Activated naive CD8-positive, alpha-beta T cell treated with anti-CD3 and anti-CD28 coated beads, Interleukin-2, amount 50 U/mL, for 16 hours (primary cell): ENCODE measurements around the gene KLHL24.
A peak's percentile ranks its signal among the peaks of the same experiment; 100 is the strongest.
"Not testable (repeated sequence)": the region's sequence is repeated elsewhere in the genome, so short reads cannot be mapped to it uniquely, and the experiment has no call there.

ENCODE experiments used
- DNase-seq: peaks from one replicate; pipeline ENCODE4 v3.0.0-alpha.2; 2020; ENCODE audit warnings: low read depth, low spot score

KLHL24 gene

DNA sequence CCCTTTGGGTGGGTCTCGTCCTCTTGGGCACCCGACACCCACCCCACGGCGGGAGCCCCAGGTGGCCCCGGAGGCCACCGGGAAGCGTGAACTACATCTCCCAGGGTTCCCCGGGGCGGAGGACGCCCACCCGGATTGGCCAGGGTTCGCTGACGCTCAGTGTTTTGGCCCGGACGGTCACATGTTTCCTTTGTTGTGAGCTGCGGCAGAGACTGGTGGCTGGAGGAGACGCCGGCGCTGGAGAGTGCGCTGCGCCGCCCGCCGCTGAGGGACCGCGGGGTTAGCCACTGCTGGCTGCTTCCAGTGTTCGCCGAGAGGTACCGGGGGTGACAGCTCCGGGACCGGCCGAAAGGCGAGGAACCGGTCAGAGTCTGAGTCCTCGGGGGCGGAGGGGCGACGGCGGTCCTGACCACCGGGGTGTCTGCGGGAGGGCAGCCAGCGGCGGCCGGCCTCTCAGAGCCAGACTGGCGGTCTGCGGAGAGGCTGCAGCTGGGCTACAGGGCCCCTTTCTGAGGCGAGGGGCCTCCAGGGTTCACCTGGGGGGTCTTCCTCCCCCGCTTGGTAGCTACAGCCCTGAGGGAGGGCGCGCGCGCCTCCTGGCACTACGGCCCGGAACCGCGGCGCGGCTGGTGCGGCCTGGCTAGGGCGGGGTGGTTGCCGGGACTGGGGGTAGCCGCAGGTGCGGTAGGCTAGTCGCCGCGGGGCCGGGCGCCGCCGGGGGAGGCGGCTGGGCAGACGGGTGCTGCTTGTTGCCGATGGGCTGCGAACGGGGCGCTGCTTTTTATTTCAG is at the start of gene KLHL24:
Gene KLHL24, plus strand, starts transcription at position 193 of the 790 bp plus-strand sequence. CDS start 14,734 bp downstream, outside the sequence.
- peak; percentile 79 for DNase-seq

DNA sequence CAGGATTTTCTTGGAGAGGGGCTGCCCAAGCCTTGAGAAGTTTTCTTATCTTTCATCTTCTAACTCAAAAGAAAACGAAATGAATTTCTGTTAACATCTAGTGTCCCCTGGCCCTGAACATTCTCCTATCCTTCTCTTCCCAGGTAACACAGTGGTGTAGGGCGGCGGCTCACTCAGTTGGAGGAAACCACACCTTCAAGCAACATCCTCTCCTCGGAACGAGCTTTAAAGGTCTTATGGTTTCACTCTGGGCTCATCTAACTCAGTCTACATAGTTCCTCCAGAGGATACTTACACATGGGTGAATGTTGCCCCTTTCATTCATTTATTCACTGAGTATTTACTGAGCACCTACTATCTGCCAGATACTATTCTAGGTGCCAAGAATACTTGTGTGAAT is 48.9 kb upstream of the KLHL24 start:
- no peak for DNase-seq

GRCh38 chr3:183587336-183587735 is 48.1 kb upstream of the KLHL24 start:
- DNase-seq = no peak

DNA sequence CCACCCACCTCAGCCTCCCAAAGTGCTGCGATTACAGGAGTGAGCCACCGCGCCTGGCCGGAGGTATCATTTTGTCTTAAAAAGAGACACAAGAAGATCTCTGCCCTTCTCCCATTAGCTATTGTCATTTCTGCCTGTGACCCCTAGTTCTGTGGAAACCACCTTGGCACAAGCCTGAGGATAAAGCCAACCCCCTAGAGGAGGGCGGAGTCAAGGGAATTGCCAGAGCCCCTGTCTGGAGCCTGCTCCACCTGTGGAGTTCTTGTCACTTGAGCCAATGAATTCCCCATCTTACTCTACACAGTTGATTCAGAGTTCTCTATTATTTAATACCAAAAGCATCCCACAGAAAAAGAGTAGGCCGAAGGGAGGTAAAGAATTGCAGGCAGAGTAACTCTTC is 45.0 kb upstream of the KLHL24 start:
- no peak for DNase-seq

DNA sequence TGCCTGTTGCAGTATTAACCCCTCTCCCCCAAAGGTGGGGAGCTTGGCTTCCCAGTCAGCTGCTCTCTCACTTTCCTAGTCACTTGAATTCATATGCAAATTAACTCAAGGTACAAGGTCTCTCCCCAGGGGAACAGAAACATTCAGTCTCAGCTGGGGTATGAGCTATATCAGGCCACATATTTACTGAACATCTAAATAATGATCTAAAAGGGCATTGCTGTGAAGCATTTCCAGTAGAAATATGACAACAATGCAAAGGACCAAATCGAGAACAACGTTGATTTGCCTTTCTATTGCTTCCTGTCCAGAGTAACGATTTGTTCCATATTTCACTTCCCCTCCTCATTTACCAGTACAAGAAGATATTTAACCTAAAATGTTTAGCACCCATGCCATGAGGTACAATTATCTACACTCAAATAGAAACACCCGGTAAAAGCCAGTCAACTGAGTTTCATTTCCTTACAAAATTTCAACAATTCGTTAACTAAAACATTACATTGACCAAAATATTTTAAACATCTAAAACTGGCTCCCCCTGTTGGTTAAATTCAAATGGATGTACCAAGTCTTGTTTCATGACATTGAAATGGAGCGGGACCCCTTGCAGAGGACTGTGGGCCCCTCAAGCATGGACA is 43.4 kb upstream of the KLHL24 start:
- no peak for DNase-seq

- DNase-seq = no peak
Measured at GRCh38 chr3:183592821-183593220, 42.6 kb upstream of the KLHL24 start.

GRCh38 chr3:183594636-183595035 is 40.8 kb upstream of the KLHL24 start:
- DNase-seq = no peak

- no peak for DNase-seq
Measured at GRCh38 chr3:183597959-183598358, 37.5 kb upstream of the KLHL24 start.

GRCh38 chr3:183611326-183611725 is 24.1 kb upstream of the KLHL24 start:
- not testable (repeated sequence) for DNase-seq

DNA sequence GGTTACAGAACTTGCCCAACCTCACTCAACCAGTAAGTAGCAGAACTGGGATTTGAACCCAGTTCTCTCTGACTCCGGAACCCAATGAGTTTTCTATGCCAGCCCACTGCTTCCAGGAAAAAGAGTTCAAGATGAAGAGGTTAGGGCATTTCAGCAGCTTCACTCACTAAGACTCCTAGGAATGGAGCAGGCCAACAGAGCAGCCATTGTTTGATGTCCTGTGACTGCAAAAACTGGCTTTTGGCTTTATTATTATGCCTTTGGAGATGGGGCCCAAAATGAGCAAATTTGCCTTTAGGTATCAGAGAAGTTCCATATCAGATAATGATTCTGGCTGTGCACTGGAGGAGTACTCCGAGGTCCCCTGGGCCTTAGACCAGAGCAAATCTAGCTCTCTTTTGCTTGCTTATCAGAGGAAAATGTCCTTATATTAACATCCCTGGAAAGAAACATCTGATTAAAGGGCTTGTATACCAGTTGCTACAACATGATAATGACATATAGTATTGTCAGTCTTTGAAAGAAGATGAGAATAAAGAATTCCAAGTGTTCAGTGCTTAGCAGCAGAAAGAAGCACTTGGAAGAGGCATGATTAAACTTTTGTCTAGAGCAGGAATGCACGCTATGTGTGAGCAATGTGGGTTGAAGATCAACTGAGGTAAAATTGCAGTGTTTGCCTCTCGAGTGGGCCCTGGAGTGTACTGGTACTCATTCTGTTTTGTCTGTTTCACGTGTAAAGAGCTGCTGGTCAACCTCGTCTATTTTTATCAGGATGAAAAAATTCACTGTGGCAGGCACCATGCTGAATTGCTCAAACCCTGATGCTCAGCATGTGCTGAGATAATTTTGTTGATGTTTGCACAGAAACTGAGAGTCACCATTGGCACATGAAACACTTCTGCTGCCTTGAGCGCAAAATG is 21.8 kb upstream of the KLHL24 start:
- DNase-seq = no peak

GRCh38 chr3:183618542-183618941 is 16.9 kb upstream of the KLHL24 start:
- DNase-seq = no peak

DNA sequence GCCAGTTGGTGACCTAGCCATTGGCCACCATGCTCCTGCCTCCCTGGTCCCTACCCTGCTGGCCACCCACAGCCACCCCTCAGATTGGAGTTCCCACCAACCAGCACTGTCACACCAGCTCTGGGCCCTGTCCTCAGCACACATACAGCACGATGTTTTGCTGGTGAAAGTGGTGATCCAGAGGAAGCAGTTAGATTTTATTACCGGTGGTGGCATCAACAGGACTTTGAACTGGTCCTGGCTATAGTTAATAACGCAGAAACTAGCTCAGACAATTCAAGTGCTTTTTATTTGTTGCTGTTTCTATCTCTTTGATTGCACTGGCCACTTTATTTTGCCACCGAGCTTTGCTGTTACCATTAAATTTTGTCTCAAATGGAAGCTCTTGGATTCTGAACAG is 16.4 kb upstream of the KLHL24 start:
- DNase-seq = no peak

DNA sequence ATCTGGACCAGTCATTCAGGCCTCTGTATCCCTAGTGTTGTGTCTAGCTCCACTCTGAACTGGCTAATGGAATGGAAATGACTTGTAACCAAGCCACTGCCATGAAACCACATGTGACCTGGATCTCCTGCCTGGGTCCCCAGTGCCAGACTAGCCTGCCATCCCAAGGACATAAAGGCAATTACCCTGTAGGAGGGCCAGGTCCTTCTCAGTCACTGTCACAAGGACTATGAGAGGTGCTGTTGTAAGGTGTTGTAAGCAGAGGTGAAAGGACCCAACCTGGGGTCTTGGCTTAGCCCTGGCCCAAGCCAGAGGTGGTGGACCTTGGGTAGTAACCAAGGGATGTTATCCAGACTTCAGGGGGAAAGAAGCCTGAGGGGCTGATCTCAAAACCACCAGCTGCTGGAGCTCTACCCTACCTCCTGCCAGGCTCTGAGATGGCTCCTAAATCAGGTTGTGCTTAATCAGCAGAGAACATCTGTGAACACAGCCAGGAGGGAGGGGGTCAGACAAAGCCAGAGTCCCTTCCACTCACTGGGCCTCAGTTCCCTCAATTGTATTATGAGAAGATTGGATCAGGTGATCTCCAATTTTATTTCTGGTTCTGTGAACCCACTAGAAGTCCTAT is 15.7 kb upstream of the KLHL24 start:
- no peak for DNase-seq

DNA sequence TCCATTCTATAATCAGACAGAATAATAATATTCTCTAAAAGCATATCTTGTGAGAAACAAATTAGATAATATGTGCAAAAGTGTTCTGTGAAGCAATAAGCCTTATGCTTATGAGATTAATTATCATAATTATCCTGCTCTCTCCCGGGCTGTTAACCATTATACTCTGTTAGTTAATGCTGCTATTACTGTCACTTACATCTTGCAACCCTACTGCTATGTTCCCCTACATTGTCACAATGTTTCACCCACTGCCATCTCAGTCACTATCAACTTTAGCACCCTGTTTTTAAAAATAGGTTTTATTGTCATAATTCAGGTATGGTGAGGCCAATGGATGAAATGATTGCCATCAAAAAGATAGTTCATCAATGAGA is 15.2 kb upstream of the KLHL24 start:
- DNase-seq = no peak

GRCh38 chr3:183622473-183622872 is 12.9 kb upstream of the KLHL24 start:
- not testable (repeated sequence) for DNase-seq

DNA sequence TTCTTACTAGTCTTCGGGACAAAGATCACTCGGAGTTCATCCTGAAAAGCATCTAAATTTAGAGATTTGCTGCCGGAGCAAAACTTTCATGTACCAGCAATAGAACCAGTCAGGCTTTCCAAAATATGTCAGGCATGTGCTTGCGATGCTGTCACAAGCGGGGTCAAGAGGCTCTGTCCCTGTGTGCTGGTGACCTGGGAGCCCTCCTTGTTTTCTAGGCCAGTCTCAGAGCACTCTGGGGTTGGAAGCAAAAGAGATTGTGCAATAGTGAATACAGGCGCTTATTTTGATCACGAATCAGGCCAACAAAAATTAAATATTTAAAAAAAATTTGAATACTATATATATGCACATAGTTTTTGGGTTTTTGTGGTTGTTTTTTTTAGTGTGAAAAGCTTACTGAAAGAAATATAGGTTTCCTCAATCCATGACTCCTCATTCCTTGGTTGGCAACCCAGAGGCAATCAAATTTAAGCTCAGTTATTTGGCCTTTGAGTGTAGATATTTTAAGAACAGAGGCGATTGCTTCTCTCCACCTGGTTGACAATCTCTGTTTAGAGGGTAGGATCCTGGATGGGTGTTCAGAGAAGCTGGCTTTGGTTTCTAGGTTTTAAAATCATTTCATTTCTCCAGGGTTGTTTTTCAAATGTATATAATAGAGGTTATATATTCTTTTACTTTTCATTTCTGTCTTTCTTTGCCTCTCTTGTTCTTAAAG is 8.4 kb upstream of the KLHL24 start:
- no peak for DNase-seq

GRCh38 chr3:183629546-183630301 is 5.7 kb upstream of the KLHL24 start:
- no peak for DNase-seq

- no peak for DNase-seq
Measured at GRCh38 chr3:183631715-183632114, 3.7 kb upstream of the KLHL24 start.

- DNase-seq = not testable (repeated sequence)
Measured at GRCh38 chr3:183632725-183633124, 2.7 kb upstream of the KLHL24 start.

DNA sequence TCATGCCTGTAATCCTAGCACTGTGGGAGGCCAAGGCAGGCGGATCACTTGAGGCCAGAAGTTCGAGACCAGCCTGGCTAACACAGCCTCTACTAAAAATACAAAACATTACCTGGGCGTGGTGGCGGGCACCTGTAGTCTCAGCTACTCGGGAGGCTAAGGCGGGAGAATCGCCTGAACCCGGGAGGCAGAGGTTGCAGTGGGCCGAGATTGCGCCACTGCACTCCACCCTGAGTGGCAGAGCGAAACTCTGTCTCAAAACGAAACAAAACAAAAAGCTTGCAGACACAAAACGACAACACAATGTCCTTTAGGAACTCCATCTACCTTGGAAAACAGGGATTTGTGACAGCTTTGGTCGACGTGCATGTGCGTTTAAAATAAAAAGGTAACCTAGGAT is 716 bp upstream of the KLHL24 start:
- no peak for DNase-seq

DNA sequence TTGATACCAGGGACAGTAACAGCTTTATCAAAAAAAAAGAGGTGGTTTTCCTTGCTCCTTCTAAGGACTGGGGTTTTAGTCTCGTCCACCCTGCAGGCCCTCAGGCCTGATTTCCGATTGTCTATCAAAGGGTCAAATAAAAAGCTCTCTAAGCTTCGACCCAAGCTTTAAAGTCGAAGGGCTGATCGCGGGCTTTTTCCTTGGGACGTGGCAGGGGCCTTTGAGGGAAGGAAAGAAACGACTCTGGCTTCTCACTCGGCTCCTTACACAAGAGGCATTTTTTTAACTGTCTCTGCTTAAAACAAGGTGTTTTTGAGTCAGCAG is 354 bp upstream of the KLHL24 start:
- DNase-seq = no peak
